A673 (cell line): ENCODE measurements around the gene ECE1. TPM values are rescaled to one million over a fixed set of nuclear protein-coding genes. Genes with fewer than 3 reads are reported as not detected.
A peak's percentile ranks its signal among the peaks of the same experiment; 100 is the strongest.
"Not testable (repeated sequence)": the region's sequence is repeated elsewhere in the genome, so short reads cannot be mapped to it uniquely, and the experiment has no call there.

Experiments
- BruUV-seq: library from RNA; stranded (reverse); fragments of 400-500 nt; replicated peaks from 2 replicates; lab custom pipeline; 2021; lab: Mats Ljungman, UMichigan
- CTCF ChIA-PET: fragments of 300-600 bp; sonication (Branson Sonifier 250); formaldehyde crosslinking; loops from one replicate; lab custom pipeline; 2022; ENCODE audit warnings: antibody characterized with exemption; lab: Charles Lee
- POLR2A ChIA-PET: fragments of 300-600 bp; sonication (Branson Sonifier 250); formaldehyde crosslinking; loops from one replicate; lab custom pipeline; 2022; ENCODE audit warnings: antibody characterized with exemption; ENCODE audit not compliant: low non-redundant PET; lab: Charles Lee
- DNase-seq: peaks from one replicate; pipeline ENCODE4 v3.0.0-alpha.2; 2015; ENCODE audit warnings: low spot score
- H3K27ac ChIP-seq: fragments of 200-600 bp; sonication (generic); 2 replicates; pipeline ENCODE4 v1.5.1; 2016; ENCODE audit warnings: mixed run types, low read depth, mild to moderate bottlenecking, mixed read lengths, antibody characterized with exemption, low read length; ENCODE audit not compliant: poor library complexity, severe bottlenecking
- H3K27me3 ChIP-seq: fragments of 200-600 bp; sonication (generic); replicated peaks from 2 replicates; pipeline ENCODE4 v1.6.1; 2017; ENCODE audit warnings: mixed run types, low read depth, mild to moderate bottlenecking, mixed read lengths, antibody characterized with exemption, low read length; ENCODE audit not compliant: insufficient read depth, poor library complexity
- H3K36me3 ChIP-seq: fragments of 200-600 bp; sonication (generic); 2 replicates; pipeline ENCODE4 v1.6.1; 2016; ENCODE audit warnings: mixed run types, mild to moderate bottlenecking, mixed read lengths, antibody characterized with exemption, low read length; ENCODE audit not compliant: insufficient read depth, poor library complexity, severe bottlenecking
- H3K4me1 ChIP-seq: fragments of 200-600 bp; sonication (generic); 2 replicates; pipeline ENCODE4 v1.6.1; 2017; ENCODE audit warnings: mixed run types, mild to moderate bottlenecking, mixed read lengths, antibody characterized with exemption, low read length; ENCODE audit not compliant: insufficient read depth, poor library complexity, severe bottlenecking
- H3K4me3 ChIP-seq: fragments of 200-600 bp; sonication (generic); 2 replicates; pipeline ENCODE4 v1.5.1; 2016; ENCODE audit warnings: low read depth, mixed run types, mild to moderate bottlenecking, mixed read lengths, low read length; ENCODE audit not compliant: poor library complexity, severe bottlenecking
- H3K9me3 ChIP-seq: fragments of 200-600 bp; sonication (generic); 2 replicates; pipeline ENCODE4 v1.6.1; 2016; ENCODE audit warnings: mixed run types, low read depth, mild to moderate bottlenecking, mixed read lengths, antibody characterized with exemption, low read length; ENCODE audit not compliant: poor library complexity, severe bottlenecking
- CTCF ChIP-seq: fragments of 300-800, 200-600 bp; sonication (generic); conservative IDR thresholded peaks from 2 replicates; pipeline ENCODE4 v1.5.1; 2017; ENCODE audit warnings: low read depth, mild to moderate bottlenecking, antibody characterized with exemption, low read length, moderate library complexity, mixed read lengths
- EZH2 ChIP-seq: fragments of 200-600 bp; sonication (generic); IDR thresholded peaks from 2 replicates; pipeline ENCODE4 v1.6.1; 2017; ENCODE audit warnings: borderline replicate concordance, low read depth, mild to moderate bottlenecking, mixed read lengths, antibody characterized with exemption, low read length; ENCODE audit not compliant: poor library complexity, severe bottlenecking
- intact Hi-C: fragments of 100-400 bp; cut with micrococcal nuclease; formaldehyde crosslinking; loops from one replicate; pipeline ENCODE4 v1.10.0; 2022; ENCODE audit not compliant: unreplicated experiment
- total RNA-seq: library from RNA; stranded (reverse); gene quantifications from 2 replicates; pipeline ENCODE4 v1.2.3, GENCODE V29; 2021

Gene ECE1
- total RNA-seq, 1 experiment from 2014 or later, result 31.5 TPM

- no peaks in the 10 kb centered on the region for H3K27me3 ChIP-seq
Measured at GRCh38 chr1:21217812-21218596, 72.3 kb downstream of the ECE1 start.

GRCh38 chr1:21216835-21217811, 73.1 kb downstream of the ECE1 start:
- intact Hi-C loops, result no loop called here
- TF ChIP-seq EZH2, result no peak
- TF ChIP-seq CTCF, result peak; percentile 85
- H3K9me3 ChIP-seq, result no peaks in the 10 kb centered on the region
- POLR2A ChIA-PET, result no interaction called here
- H3K4me1 ChIP-seq, result no peaks in the 10 kb centered on the region
- H3K36me3 ChIP-seq, result no peaks in the 10 kb centered on the region
- H3K27me3 ChIP-seq, result no peaks in the 10 kb centered on the region
- no peak overlapping the region for H3K4me3 ChIP-seq
- H3K27ac ChIP-seq, result no peak overlapping the region
- BruUV-seq, result no TSS peak
- CTCF ChIA-PET, result interaction anchor here (0.5 to 1.6 kb wide), 6 partner anchors 11 to 154 kb away, joined by 3 to 7 read pairs (median 4); no protein-coding TSS in a partner anchor
- peak; percentile 65 for DNase-seq

More at GRCh38 chr1:21217812-21218596, 72.3 kb downstream of the ECE1 start:
- intact Hi-C loops, result no loop called here
- peak; percentile 53 for DNase-seq
- BruUV-seq, result no TSS peak
- H3K4me3 ChIP-seq, result no peak overlapping the region
- ChIA-PET CTCF (interaction anchor here (0.5 to 1.6 kb wide), 5 partner anchors 15 to 153 kb away, joined by 3 to 5 read pairs (median 3); no protein-coding TSS in a partner anchor), POLR2A (no interaction called here)
- no peaks in the 10 kb centered on the region for H3K4me1 ChIP-seq
- TF ChIP-seq CTCF (peak; percentile 61), EZH2 (no peak)
- no peaks in the 10 kb centered on the region for H3K9me3 ChIP-seq
- no peak overlapping the region for H3K27ac ChIP-seq
- no peaks in the 10 kb centered on the region for H3K36me3 ChIP-seq

GRCh38 chr1:21212126-21212525, 78.1 kb downstream of the ECE1 start:
- TF ChIP-seq EZH2, result no peak
- TF ChIP-seq CTCF, result no peak
- intact Hi-C loops, result no loop called here
- BruUV-seq, result no TSS peak

GRCh38 chr1:21208137-21208700, 82.0 kb downstream of the ECE1 start:
- H3K27me3 ChIP-seq, intact Hi-C loops, H3K4me1 ChIP-seq, DNase-seq, BruUV-seq, CTCF ChIA-PET, H3K27ac ChIP-seq, H3K9me3 ChIP-seq, POLR2A ChIA-PET, H3K36me3 ChIP-seq, H3K4me3 ChIP-seq: not testable (repeated sequence)

More at GRCh38 chr1:21212126-21212525, 78.1 kb downstream of the ECE1 start:
- no peaks in the 10 kb centered on the region for H3K4me1 ChIP-seq
- H3K27ac ChIP-seq, result no peak overlapping the region
- no peaks in the 10 kb centered on the region for H3K36me3 ChIP-seq
- CTCF ChIA-PET, result interaction anchor here (0.6 kb wide), 1 partner anchor 490 kb away, joined by 3 read pairs; no protein-coding TSS in a partner anchor
- H3K27me3 ChIP-seq, result no peaks in the 10 kb centered on the region
- H3K9me3 ChIP-seq, result no peaks in the 10 kb centered on the region
- DNase-seq, result no peak
- no peak overlapping the region for H3K4me3 ChIP-seq
- POLR2A ChIA-PET, result no interaction called here
